Measurements from ENCODE around the gene LUC7L. TPM values are rescaled to one million over a fixed set of nuclear protein-coding genes. Genes with fewer than 3 reads are reported as not detected.

LUC7L gene
- total RNA-seq, 1 experiment from 2014 or later, result 137 TPM

DNA sequence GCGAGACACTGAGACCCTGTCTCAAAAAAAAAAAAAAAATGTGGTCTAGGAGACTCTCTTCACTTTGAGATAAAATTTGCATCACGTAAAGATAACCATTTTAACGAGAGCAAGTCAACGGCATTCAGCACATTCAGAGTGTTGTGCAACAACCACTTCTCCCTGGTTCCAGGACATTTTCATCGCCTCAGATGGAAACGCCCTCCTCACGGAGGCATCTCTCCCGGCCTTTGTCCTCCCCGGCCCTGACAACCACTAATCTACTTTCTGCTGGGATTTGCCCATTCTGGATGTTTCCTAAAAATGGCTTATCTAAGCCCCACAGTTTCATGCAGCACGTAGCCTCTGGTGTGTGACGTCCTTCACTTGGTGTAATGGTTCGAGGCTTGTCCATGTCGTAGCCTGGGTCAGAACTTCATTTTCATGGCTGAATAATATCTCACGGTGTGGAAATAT lies 84.4 kb downstream of the LUC7L start:
- no peak overlapping the region for H2AFZ ChIP-seq (ENCODE audit: low read length)
- no peak for TF ChIP-seq CTCF (conservative IDR thresholded peaks at IDR 0.05)
- no peak overlapping the region for H2BK5ac ChIP-seq (ENCODE audit: insufficient read length, low read length)
- H3K23ac ChIP-seq (ENCODE audit: insufficient read length, low read depth, low read length), result no peak overlapping the region
- no peak overlapping the region for H2BK15ac ChIP-seq (ENCODE audit: low read depth, low read length)
- no CpG with 5 or more reads among the region's 14 CpGs for WGBS (ENCODE audit: extremely low coverage, insufficient read length, low lambda C conversion rate)
- H3K27me3 ChIP-seq (ENCODE audit: insufficient read depth, low read length), result no peaks in the 10 kb centered on the region; the same call in 1 of the 2 replicates
- no peak overlapping the region for H2BK12ac ChIP-seq (ENCODE audit: insufficient read length, low read depth, low read length)
- H3K27ac ChIP-seq (ENCODE audit: insufficient read length, low read depth, low read length), result no peak overlapping the region
- H3K79me1 ChIP-seq (ENCODE audit: insufficient read depth, low read depth, low read length, poor library complexity, severe bottlenecking), result no peaks in the 10 kb centered on the region
- no peak overlapping the region for H3K9ac ChIP-seq (ENCODE audit: extremely low read depth, insufficient read length, low read length)
- no peak overlapping the region for H4K5ac ChIP-seq (ENCODE audit: insufficient read length, low read depth, low read length)
- H2BK20ac ChIP-seq (ENCODE audit: low read depth, low read length, poor library complexity, severe bottlenecking), result no peak overlapping the region
- H3K27me3 Mint-ChIP-seq (ENCODE audit: low read depth), result peaks cover 33% of the 10 kb centered on the region
- no peak overlapping the region for H3K4ac ChIP-seq (ENCODE audit: low read depth, low read length)
- no peaks in the 10 kb centered on the region for H3K9me3 ChIP-seq (ENCODE audit: control insufficient read depth, low read depth, low read length)
- no peaks in the 10 kb centered on the region for H3K9me3 Mint-ChIP-seq
- no peak overlapping the region for H3K4me2 ChIP-seq (ENCODE audit: insufficient read depth, insufficient read length, low read length)
- no peaks in the 10 kb centered on the region; a peak in 1 of 7 replicates for H3K36me3 Mint-ChIP-seq (ENCODE audit: insufficient read depth in 1 of 3, low read depth in 3 of 3)
- H2BK120ac ChIP-seq (ENCODE audit: low read depth, low read length, poor library complexity, severe bottlenecking), result no peak overlapping the region
- H4K8ac ChIP-seq (replicated peaks; ENCODE audit: insufficient read length, low read depth, low read length), result no peak overlapping the region
- no peak overlapping the region for H3K18ac ChIP-seq (ENCODE audit: insufficient read length, low read depth, low read length)
- H3K79me2 ChIP-seq (ENCODE audit: insufficient read depth, low read length), result no peaks in the 10 kb centered on the region
- no peak overlapping the region for H3K14ac ChIP-seq (ENCODE audit: insufficient read depth, low read length)
- no peak overlapping the region for H3K27ac Mint-ChIP-seq
- H3K23me2 ChIP-seq (ENCODE audit: insufficient read length, low read depth, low read length, poor library complexity, severe bottlenecking), result no peaks in the 10 kb centered on the region
- H3T11ph ChIP-seq (ENCODE audit: low read length), result no peak overlapping the region
- no peak overlapping the region for H4K91ac ChIP-seq (ENCODE audit: insufficient read length, low read depth, low read length)
- H3K4me3 Mint-ChIP-seq, result no peak overlapping the region
- H4K20me1 ChIP-seq (ENCODE audit: control insufficient read depth, insufficient read depth, insufficient read length), result no peaks in the 10 kb centered on the region
- H3K4me1 ChIP-seq (ENCODE audit: insufficient read depth, low read length), result no peaks in the 10 kb centered on the region
- no peak overlapping the region for H3K56ac ChIP-seq (ENCODE audit: insufficient read length, low read depth, low read length)
- no peak for DNase-seq
- no peak overlapping the region for H2AK5ac ChIP-seq (ENCODE audit: insufficient read length, low read length)
- H3K4me1 Mint-ChIP-seq, result no peaks in the 10 kb centered on the region
